Measurements from ENCODE around the gene SLIT3.

GRCh38 chr5:168771678-168772077 is 529.3 kb downstream of the SLIT3 start:
- TF ChIP-seq CTCF (IDR thresholded peaks at IDR 0.05) (no peak), EZH2 (IDR thresholded peaks at IDR 0.05) (no peak)
